Transverse colon (tissue), 4 donors: ENCODE results near the gene TENT4B. TPM values are rescaled to one million over a fixed set of nuclear protein-coding genes. Genes with fewer than 3 reads are reported as not detected.

Source experiments
- DNase-seq: peaks from one replicate; pipeline ENCODE4 v3.0.0-alpha.2; 2019
- H3K27ac ChIP-seq, 4 donors: fragments of 200-600 bp; sonication (generic); 2 replicates each; pipeline ENCODE4 v1.5.1; 2016 to 2018; ENCODE audit warnings: inconsistent platforms in 4 of 4
- H3K27me3 ChIP-seq: fragments of 200-600 bp; sonication (generic); 2 replicates; pipeline ENCODE4 v1.5.1; 2017; ENCODE audit warnings: inconsistent platforms
- H3K36me3 ChIP-seq, 4 donors: fragments of 200-600 bp; sonication (generic); 2 replicates each; pipeline ENCODE4 v1.5.1; 2017 to 2019; ENCODE audit warnings: inconsistent platforms in 4 of 4
- H3K4me1 ChIP-seq, 4 donors: fragments of 200-600 bp; sonication (generic); 2 replicates each; pipeline ENCODE4 v1.5.1; 2017 to 2020; ENCODE audit warnings: inconsistent platforms in 4 of 4
- H3K4me3 ChIP-seq, 4 donors: fragments of 200-600 bp; sonication (generic); 1 replicate in 1 of 4; 2 replicates in 3 of 4; pipeline versions ENCODE4 v1.5.1 to v1.6.1; 2017 to 2019; ENCODE audit warnings: inconsistent platforms in 4 of 4
- H3K9me3 ChIP-seq, 2 donors: fragments of 200-600 bp; sonication (generic); 2 replicates each; pipeline ENCODE4 v1.5.1; 2017 to 2019; ENCODE audit warnings: inconsistent platforms in 2 of 2
- EP300 ChIP-seq: sonication (generic); formaldehyde crosslinking; IDR thresholded peaks from one replicate; pipeline ENCODE4 v1.6.1; 2017; ENCODE audit warnings: antibody characterized with exemption, low read depth
- POLR2A ChIP-seq: fragments of 450-650 bp; IDR thresholded peaks from one replicate; pipeline ENCODE4 v1.6.1; 2016; ENCODE audit warnings: antibody characterized with exemption, mild to moderate bottlenecking, moderate library complexity
- POLR2AphosphoS5 ChIP-seq, 3 donors: sonication (generic); formaldehyde crosslinking; IDR thresholded peaks; one replicate each; pipeline ENCODE4 v1.6.1; 2016; ENCODE audit warnings: antibody characterized with exemption in 3 of 3
- WGBS, 2 donors: methylation state at CpG; one replicate each; pipeline ENCODE4 v1.1.5; 2018; ENCODE audit warnings: low coverage in 1 of 2; 5-methylcytosine and 5-hydroxymethylcytosine counted together
- in situ Hi-C, 4 donors: fragments of 200-750 bp; cut with MboI; loops; one replicate each; pipeline versions ENCODE4 v1.15.0 to v1.15.1; 2017; ENCODE audit warnings: low sequenced_read_pairs in 3 of 4, low pct_ligation_motif_present in 1 of 4, low pct_unique_long_range_greater_than_20kb in 1 of 4
- intact Hi-C: fragments of 100-400 bp; cut with DNase I; formaldehyde crosslinking; loops from one replicate; pipeline ENCODE4 v1.15.1; 2023; ENCODE audit warnings: low total_unique reads
- total RNA-seq, 4 donors: library from RNA; depleted of rRNA; stranded (reverse); fragments of >200 nt; gene quantifications; one replicate each; pipeline ENCODE4 v1.1.0, GENCODE V29; 2016
- TF ChIP-seq, protein P1 (sequence below), 5 experiments: fragments of 200-600 bp in 3 of 5; fragments of 450-650 bp in 2 of 5; sonication (generic) in 3 of 5; IDR thresholded peaks; 1 replicate in 2 of 5; 2 replicates in 3 of 5; pipeline ENCODE4 v1.5.1; 2016 to 2017; ENCODE audit warnings: antibody characterized with exemption in 5 of 5, inconsistent platforms in 3 of 5, mild to moderate bottlenecking in 2 of 5, moderate library complexity in 1 of 5

Gene TENT4B
- 10 to 100 TPM in 2 of 4 donors, 1 to 10 TPM in 2; 8.2 to 18.0 (median 13.0) TPM for total RNA-seq

DNA sequence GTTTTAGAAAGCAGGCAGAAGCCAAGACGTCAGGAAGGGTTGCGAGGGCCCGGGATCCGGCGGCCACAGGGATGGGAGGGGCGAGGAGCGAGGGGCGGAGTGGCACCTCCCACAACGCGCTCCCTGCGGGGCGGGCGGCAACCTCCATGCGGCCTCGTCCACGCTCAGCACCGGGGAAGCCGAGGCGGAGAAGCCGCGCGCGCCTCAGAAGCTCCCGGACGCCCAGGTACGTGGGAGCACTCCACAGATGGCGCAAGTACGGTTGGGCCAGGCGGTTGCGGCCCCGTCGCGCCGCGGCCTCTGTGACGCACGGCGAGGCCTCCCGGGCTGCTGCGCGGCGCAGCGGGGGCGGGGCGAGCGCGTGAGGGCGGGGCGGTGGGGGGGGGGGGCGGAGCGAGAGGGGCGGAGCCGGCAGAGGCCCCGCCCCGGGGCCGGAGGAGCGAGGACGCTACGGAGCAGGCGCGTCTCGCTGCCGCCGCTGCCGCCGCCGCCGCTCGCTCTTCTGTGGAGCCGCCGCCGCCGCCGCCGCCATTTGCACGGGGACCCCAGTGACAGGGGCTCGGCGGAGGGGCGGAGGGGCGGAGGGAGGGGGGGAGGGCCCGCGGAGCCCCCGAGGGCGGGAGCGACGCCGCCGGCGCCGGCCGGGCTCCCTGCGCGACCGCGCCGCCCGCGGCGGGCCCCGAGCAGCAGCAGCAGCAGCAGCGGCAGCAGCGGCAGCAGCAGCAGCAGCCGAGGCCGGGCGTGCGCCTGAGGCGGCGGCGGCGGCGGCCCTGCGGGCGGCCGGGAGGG lies at the start of gene TENT4B:
TENT4B (plus strand) TSS at position 500 of the 789 bp plus-strand sequence. CDS start 316 bp downstream, outside the sequence.
- in situ Hi-C loops: no loop called here

DNA sequence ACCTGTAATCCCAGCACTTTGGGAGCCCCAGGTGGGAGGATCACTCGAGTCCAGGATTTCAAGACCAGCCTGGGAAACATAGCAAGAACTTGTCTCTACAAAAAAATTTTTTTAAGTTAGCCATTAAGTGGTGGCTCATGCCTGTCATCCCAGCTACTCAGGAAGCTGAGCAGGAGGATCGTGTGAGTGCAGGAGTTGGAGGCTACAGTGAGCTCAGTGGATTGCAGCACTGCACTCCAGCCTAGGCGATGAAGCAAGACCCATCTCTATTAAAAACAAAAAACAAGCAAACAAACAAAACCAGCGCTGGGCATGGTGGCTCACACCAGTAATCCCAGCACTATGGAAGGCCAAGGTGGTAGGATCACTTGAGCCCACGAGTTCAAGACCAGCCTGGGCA lies 49.3 kb upstream of the TENT4B start:
- WGBS, 2 donors: 79 to 92% methylated on average over 2 to 5 of the region's 5 CpGs
- TF ChIP-seq POLR2A (no peak), EP300 (no peak), POLR2AphosphoS5 (IDR thresholded peaks at IDR 0.05) (no peak)
- TF ChIP-seq, protein P1, sequence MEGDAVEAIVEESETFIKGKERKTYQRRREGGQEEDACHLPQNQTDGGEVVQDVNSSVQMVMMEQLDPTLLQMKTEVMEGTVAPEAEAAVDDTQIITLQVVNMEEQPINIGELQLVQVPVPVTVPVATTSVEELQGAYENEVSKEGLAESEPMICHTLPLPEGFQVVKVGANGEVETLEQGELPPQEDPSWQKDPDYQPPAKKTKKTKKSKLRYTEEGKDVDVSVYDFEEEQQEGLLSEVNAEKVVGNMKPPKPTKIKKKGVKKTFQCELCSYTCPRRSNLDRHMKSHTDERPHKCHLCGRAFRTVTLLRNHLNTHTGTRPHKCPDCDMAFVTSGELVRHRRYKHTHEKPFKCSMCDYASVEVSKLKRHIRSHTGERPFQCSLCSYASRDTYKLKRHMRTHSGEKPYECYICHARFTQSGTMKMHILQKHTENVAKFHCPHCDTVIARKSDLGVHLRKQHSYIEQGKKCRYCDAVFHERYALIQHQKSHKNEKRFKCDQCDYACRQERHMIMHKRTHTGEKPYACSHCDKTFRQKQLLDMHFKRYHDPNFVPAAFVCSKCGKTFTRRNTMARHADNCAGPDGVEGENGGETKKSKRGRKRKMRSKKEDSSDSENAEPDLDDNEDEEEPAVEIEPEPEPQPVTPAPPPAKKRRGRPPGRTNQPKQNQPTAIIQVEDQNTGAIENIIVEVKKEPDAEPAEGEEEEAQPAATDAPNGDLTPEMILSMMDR (IDR thresholded peaks at IDR 0.05): no peak
- no peak overlapping the region for H3K27ac ChIP-seq
- H3K27me3 ChIP-seq: no peaks in the 10 kb centered on the region
- intact Hi-C loops (no loop called here), in situ Hi-C loops (no loop called here)
- H3K36me3 ChIP-seq: peaks cover 0 to 38% (median 13%) of the 10 kb centered on the region in 4 donors
- no peak overlapping the region for H3K4me3 ChIP-seq
- no peaks in the 10 kb centered on the region for H3K4me1 ChIP-seq
- DNase-seq: no peak
- H3K9me3 ChIP-seq: no peaks in the 10 kb centered on the region

More for the DNA sequence above, at the start of gene TENT4B:
- Histone ChIP-seq H3K4me1 (peaks cover 15 to 44% (median 31%) of the 10 kb centered on the region in 4 donors), H3K9me3 (no peaks in the 10 kb centered on the region), H3K27me3 (no peaks in the 10 kb centered on the region), H3K36me3 (no peaks in the 10 kb centered on the region), H3K4me3 (peak within 1 kb of the TSS; percentile 84 to 97 (median 92)), H3K27ac (peak within 1 kb of the TSS; percentile 94 to 99 (median 98))
- intact Hi-C loops: loop anchor here (5.0 kb wide), 1 partner anchor 54 kb away; no protein-coding TSS in a partner anchor
- TF ChIP-seq POLR2A: peak; percentile 75
- TF ChIP-seq, protein P1 (IDR thresholded peaks at IDR 0.05): no peak
- TF ChIP-seq EP300: no peak
- peak; percentile 77 to 92 (median 91) for TF ChIP-seq POLR2AphosphoS5 (IDR thresholded peaks at IDR 0.05)
- 0 to 1% methylated on average over 6 to 43 of the region's 114 CpGs for WGBS, 2 donors
- DNase-seq: peak; percentile 91

GRCh38 chr16:50114357-50115129 lies 38.6 kb upstream of the TENT4B start:
- TF ChIP-seq POLR2AphosphoS5 (IDR thresholded peaks at IDR 0.05): no peak
- TF ChIP-seq EP300: no peak
- no peak for TF ChIP-seq POLR2A
- TF ChIP-seq, protein P1 (IDR thresholded peaks at IDR 0.05): no peak
- intact Hi-C loops: no loop called here
- Histone ChIP-seq H3K4me3 (no peak overlapping the region), H3K27me3 (no peaks in the 10 kb centered on the region), H3K9me3 (no peaks in the 10 kb centered on the region), H3K36me3 (no peaks in the 10 kb centered on the region), H3K4me1 (no peaks in the 10 kb centered on the region), H3K27ac (no peak overlapping the region)
- in situ Hi-C loops: no loop called here
- WGBS, 2 donors: 84 to 87% methylated on average over 7 to 8 of the region's 8 CpGs
- DNase-seq: no peak

GRCh38 chr16:50120711-50121110 lies 32.4 kb upstream of the TENT4B start:
- Histone ChIP-seq H3K4me1 (no peaks in the 10 kb centered on the region), H3K27ac (no peak overlapping the region), H3K36me3 (no peaks in the 10 kb centered on the region), H3K9me3 (no peaks in the 10 kb centered on the region), H3K27me3 (no peaks in the 10 kb centered on the region), H3K4me3 (no peak overlapping the region)
- intact Hi-C loops (no loop called here), in situ Hi-C loops (no loop called here)
- DNase-seq: no peak
- TF ChIP-seq EP300: no peak
- no peak for TF ChIP-seq POLR2AphosphoS5 (IDR thresholded peaks at IDR 0.05)
- TF ChIP-seq POLR2A: no peak
- TF ChIP-seq, protein P1 (IDR thresholded peaks at IDR 0.05): no peak
